NCI-H2196 treated with DMSO at 0.1 percent for 48 hours (cell line): ENCODE results near the gene USP2.

Source experiments
- DNase-seq: peaks from one replicate; lab custom pipeline; 2025; ENCODE audit not compliant: unreplicated experiment; lab: John Stamatoyannopoulos, UW

Gene USP2

DNA sequence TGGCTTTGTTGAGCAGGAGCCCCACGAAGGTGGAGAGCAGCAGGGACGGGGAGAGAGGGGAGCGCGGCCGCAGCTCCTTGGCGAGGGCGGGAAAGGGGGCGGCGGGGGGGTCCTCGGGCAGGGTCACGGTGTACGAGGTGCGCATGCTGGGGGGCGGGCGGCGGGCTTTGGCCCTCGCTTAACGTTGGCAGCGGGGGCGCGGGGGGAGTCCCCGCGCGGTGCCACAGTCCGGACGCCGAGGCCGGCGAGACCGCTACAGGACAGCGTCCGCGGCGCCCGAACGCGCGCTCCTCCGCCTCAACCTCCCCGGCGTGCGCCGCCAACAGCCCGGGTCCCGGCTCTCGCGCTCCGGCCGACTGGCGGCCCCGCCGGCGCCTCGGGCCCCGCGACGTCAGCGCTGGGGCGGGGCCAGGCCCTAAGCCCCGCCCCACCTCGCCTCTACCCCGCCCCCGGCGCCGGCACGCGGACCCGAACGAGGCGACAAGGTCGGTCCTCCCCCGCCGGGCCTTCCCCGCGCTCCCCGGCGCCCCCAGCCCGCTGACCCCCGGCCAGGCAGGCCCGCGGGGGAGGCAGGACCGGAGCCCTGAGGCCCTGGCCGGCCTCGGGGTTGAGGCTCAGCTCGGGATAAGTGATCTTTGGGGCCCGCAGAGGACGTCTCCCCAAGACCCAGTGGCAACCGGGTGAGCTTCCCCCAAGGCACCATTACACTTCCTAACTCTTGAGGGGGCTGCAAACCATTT is 17.5 kb downstream of the USP2 start:
- no peak for DNase-seq

DNA sequence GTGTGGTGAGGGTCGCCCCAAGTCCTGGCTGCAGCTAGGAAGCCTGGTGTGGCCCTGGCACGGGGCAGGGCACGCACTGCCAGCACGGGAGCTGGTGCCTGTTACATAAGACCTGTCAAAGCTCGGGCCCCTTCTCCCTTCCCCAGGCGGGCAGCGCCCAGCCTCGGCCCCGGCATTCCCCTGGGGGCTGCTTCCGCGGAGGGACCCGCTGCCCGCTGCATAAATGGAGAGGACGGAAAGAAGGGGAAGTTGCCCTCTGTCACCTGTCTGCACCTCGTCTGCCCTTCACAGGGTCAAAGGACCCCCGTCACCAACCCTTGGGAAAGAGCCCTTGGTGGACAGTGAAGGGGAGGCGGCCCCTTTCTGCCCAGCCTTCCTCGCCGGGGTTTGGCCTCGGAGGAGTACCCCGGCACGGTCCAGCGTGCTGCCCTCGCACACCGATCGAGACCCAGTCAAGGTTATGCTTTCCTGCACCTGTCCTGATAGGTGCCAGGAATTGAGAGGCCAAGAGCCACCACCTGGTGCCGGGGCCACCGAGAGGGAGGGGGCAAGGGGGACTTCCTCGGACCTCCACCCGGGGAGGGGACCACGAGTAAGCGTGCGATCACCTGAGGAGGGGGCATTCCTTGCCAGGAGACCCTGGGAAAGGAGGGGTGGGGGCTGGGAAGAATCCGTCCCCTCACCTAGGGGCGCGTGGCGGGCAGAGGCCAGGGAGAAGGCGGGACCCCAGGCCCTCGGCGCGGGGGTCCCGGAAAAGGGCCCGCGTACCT is 18.2 kb downstream of the USP2 start:
- DNase-seq = no peak

DNA sequence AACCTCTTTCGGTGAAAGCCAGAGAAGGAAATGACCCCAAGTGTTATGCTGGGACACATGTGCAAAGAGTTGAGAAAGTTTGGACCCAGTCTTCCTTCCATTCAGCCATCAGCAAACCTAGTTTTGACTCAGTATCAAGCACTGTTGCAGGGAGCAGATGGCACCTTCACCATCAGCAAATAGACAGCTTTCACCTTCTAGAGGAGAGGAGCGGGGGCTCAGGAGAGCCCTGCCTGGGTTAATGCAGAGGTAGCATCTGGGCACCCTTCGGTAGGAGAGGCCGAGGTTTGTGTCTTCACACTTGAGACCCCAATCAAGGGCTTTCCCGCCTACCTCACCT is 18.8 kb downstream of the USP2 start:
- no peak for DNase-seq

- no peak for DNase-seq
Measured at GRCh38 chr11:119361941-119362725, 19.4 kb downstream of the USP2 start.

DNA sequence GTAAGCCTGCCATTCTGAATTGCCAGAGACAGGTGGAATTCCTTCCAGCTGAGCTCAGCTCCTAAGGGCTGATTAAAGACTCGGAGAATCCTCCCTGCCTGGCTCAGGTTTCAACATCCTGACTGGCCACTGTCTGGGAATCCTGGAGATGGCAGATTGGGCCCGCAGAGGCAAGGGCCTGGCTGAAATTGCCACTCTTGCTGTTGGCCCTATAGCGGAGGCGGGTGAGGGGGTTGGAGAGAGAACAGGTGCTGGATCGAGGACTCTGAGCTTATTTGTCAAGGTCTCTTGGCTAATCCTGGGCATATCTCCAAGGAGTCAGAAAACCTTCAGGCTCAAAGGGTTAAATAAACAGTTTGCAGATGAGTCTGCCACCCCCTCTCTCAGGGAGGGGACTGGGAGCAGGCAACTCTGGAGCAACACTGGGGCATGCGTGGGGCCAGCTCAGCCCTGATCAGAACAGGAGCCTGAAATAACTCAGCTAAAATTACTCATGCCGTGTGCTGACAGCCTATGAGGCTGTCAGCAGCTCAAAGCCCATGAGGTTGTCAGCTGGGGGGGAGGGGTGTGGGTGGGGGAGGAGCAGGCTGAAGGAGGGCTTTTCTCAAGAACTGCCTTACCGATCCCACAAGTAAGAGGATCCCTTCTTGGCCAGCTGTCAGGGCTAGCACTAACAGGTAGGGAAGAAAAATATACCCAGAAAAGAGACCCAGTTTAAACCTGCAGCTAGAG is 20.3 kb downstream of the USP2 start:
- DNase-seq = peak; percentile 79

DNA sequence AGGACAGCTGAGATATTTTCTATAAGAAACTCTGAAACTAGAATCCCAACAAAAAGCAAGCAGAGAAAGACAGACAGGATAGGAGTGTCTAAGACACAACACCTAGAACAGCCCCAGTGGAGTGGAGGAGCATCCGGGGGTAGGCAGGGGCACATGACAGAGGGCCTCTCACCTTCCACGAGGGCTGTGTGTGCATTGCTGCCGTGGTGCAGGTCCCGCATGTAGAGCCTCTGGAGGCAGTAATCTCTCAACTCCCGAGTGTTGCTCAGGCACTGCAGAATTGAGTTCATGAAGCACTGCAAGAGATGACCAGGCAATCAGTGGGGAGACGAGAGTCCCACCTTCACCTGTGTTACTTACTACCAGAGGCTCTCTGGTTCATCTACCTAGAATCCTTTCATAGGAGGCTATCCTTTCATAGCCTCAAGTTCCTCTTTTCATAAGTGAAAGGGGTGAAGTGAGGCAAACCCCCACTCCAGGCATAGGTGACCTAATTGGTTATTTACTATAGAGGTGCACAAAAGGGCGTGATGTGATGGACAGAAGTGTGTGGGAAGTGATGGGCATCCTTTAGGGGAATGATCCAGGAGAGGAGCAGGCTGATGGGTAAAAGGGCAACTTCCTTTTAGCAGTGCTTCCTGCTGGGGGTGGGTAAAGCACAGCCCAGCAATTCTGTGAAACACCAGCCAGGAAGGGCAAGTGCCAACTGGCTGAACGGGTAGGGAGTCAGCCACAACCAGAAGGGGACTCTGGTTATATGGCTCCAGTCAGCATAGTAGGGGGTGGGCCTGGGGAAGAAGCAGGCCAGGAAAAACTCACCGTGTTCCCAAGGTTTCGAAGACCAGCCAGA is 21.9 kb downstream of the USP2 start:
- DNase-seq = no peak

- DNase-seq = no peak
Measured at GRCh38 chr11:119357074-119357473, 24.4 kb downstream of the USP2 start.

- no peak for DNase-seq
Measured at GRCh38 chr11:119356349-119357031, 25.0 kb downstream of the USP2 start.

- no peak for DNase-seq
Measured at GRCh38 chr11:119355091-119355843, 26.2 kb downstream of the USP2 start.

DNA sequence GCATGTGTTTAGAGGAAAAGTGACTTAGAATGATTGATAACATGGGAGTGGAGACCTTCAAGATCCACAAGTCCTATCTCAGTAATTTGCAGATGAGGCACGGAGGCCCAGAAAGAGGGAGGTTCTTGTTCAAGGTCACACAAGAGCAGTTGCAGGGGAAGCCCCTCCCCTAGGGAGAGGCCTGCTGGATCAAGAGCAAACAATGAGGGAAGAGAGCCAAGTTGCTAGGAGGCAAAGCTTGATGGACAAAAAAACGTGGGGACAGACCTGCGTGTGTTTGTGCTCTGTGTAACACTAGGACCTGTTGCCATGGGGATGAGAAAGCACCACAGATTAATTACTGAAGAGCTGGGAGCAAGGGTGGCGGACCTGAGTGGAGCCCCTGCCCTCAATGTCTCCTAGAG is 28.6 kb downstream of the USP2 start:
- peak; percentile 74 for DNase-seq

GRCh38 chr11:119351232-119351631 is 30.3 kb downstream of the USP2 start:
- DNase-seq = no peak

DNA sequence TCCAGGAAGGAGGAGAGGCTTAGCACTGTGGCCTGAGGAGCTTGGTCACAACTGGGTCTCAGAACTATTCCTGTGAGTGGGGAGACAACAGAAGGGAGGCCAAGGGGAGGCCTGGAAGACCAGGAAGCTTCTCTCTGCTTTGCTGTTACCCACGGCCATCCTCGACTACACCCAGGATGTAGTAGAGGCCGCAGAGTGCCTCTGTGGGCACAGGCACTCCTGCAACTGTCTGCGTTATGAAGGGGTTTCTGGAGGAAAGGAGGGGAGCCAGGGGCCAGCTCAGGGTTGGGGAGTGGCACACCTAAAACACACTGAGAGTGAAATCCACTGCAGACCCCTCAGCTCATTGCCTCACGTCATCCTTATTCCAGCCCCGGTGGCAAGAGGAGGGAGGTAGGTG is 31.2 kb downstream of the USP2 start:
- no peak for DNase-seq

DNA sequence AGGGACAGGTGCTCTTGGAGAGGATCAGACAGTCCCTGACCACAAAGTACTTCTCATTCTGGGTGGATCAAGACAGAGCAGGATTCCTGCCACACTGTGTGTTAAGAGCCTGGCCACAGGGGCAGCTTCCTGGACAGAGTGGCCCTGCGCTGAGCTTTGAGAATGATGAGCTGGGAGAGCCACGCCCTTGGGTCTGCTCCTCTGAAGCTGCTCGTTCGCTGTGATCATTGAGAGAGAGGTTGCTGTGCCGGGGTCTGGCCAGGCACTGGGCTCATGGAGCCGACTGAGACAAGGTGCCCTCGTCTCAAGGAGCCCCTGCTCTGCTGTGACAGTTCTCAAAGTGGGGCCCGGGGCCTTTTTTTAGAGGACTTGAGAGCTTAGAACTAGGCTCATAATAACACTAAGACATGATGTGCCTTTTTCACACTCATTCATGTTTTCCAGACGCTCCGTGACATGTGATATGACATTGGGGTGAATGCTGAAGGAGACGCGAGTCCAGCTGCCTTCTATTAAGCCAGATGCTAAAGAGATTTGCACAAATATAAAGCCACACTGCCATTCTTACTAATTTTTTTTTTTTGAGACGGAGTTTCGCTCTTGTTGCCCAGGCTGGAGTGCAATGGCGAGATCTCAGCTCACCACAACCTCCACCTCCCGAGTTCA is 33.4 kb downstream of the USP2 start:
- DNase-seq = no peak

- DNase-seq = no peak
Measured at GRCh38 chr11:119347242-119347641, 34.2 kb downstream of the USP2 start.

DNA sequence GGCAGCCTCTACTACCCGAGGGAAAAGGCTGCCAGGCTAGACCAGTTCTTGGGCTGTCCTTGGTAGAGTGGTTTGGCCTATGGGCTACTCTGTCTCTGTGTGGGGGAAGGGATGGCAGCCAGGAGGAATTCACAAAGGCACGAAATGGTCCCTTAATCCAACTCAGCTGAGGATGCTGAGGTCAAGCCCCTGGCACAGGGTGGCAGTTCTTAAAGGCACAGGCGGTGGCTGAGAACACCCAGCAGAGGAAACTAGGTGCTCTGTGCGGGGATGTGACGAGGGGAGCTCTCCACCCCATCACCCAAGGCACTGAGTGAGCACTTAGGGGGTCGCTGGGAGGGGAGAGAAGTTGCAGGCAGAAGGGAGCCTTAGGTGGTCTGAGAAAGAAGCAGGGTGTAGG is 34.9 kb downstream of the USP2 start, which contains the start of gene MFRP:
Gene MFRP, minus strand, starts transcription at position 101 of the 400 bp plus-strand sequence. CDS start 192 bp downstream, outside the sequence.
- DNase-seq = no peak

GRCh38 chr11:119345685-119346084 is 35.8 kb downstream of the USP2 start:
- DNase-seq = no peak

DNA sequence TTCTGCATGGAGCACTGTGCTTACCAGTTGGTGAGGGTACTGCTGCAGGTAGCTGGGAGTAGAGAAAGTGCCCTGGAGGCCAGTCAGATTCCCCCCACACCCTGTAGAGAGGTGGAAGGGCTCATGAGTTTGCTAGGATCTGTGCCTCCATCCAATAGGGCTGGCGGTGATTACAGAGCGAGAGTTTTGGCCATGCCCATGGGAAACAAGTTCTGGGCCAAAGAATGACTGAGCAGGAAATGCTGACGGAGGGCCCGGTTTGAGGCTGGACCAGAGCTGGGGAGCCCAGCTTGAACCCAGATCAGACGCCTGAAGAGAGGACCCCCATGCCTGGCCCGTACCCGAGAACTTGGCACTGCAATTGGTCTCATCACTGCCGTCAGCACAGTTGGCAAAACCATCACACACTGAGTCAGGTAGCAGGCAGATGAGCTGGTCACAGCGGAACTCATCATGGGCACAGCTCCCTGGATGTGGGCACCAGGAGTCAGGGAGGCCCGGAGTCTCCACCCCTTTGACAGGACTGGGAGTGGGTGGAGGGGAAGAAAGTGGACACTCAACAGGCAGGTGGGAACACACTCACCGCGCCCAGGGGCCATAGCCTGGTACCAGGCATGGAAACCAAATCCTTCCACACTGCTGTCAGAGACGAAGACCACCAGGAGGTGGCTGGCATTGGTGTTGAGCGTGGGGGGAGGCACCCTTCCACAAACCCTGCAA is 37.0 kb downstream of the USP2 start:
- DNase-seq = no peak

DNA sequence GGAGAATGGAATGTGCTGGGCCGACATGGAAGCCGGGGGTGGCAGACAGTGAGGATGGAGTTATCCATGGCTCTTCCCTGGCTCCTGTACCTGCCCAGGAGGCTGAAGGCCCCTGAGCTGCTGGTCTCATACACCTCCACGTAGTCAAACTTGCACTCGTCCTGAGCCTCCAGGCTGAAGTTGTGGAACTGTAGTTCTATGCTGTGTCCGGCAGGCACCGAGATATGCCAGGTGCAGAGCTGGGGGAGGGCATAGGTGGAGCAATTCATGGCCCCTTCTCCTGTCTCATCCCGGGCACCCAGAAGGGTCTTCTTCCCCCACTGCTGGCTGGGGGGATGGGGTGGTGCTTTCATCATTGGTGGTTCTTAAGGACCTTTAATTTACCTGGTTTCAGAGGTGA is 37.8 kb downstream of the USP2 start:
- no peak for DNase-seq
